NCI-H1694 (cell line): ENCODE data around the gene C6orf89.

Experiments
- DNase-seq: peaks from one replicate; lab custom pipeline; 2025; lab: John Stamatoyannopoulos, UW

The C6orf89 gene

DNA sequence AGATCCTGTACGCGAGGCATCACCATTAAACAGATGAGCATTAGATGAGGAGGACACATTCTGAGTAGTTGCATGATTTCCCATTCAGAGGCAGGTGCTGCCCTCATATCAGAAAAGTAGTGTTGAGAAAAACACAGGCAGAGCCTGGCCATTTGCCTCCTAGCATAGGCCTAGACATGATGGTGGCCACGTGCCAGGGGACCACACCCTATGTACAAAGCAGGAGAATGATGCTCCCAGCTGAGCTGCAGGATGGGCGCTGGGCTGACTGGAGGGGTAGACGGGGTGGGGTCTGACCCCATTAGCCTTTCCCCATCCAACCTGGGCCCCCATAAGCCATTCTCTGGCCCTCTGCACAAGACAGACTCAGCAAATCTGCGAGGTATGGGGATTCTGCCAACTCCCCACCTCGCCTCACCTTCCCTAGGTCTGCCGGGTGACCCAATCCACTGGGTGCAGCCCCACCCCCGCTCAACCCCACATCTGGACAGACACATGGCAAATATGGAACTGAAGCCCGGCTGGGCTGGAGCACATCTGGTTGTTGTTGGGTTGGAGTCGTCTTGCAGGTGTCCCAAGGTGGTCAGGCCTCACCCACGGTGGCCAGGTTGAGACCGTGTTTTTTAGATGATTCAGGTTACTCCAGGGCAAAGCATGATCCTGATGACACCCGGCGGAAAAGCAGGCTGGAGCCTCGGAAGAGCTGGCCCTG lies 82.7 kb downstream of the C6orf89 start:
- DNase-seq, result no peak

DNA sequence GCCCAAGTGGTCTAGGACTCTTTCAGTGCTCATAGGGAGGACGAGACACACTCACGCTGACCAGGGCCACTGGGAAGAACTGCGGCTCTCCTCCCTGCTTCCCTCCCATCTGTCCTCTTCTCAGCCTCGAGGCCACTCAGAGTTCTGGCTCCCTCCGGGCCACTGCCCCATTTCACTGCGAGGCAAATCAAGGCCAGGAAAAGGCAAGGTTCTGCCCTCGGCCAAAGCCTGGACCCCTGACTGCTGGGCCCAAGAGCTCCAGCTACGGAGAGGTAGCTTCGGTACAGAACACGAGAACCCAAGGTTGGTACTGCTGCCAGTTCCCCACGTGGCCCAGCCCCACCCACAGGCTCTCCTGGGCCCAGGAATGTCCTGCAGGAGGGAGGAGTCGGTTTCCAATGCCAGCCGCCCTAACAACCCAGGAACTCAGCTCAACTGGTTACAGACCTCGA lies 83.5 kb downstream of the C6orf89 start:
- DNase-seq, result no peak

DNA sequence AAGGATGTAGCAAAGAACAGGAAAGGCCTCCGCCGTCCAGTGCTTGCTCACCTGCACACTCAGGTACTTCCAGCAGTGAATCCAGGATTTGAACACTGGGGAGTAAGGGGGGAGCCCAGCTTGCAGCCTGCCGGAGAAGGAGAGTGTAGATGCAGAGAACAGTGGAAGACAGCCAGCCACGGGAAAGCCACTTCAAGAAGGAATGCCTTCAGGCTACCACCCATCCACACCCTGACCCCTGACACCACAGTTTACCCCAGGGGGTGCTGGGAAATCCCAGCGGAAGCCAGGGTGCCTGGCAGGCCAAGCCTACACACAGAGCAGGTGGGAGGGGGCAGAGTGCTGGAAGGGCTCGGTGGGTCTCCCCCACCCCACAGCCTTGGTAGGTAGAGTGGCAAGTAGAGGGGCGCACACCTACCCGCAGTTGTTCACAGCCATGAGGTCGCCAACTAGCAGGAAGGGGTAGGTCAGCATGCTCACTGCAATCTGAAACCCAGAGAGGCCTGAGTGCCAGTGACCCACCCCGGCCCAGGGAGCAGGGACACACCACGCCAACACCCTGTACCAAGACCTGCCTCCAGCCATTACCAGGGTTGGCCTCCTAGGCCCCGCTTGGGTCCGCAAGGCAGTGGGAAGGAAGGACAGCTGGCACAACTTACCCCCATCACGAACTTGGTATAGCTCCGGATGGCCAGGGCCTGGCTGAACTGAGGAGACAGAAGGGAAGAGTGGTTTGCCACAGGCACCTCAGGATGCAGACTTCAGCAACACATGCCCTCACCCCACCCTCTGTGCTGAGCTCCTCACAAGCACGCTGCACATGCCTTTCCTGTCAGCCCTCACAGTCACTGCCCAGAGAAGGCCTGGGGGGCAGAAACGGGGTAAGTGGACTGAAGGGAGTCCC lies 84.5 kb downstream of the C6orf89 start:
- no peak for DNase-seq

DNA sequence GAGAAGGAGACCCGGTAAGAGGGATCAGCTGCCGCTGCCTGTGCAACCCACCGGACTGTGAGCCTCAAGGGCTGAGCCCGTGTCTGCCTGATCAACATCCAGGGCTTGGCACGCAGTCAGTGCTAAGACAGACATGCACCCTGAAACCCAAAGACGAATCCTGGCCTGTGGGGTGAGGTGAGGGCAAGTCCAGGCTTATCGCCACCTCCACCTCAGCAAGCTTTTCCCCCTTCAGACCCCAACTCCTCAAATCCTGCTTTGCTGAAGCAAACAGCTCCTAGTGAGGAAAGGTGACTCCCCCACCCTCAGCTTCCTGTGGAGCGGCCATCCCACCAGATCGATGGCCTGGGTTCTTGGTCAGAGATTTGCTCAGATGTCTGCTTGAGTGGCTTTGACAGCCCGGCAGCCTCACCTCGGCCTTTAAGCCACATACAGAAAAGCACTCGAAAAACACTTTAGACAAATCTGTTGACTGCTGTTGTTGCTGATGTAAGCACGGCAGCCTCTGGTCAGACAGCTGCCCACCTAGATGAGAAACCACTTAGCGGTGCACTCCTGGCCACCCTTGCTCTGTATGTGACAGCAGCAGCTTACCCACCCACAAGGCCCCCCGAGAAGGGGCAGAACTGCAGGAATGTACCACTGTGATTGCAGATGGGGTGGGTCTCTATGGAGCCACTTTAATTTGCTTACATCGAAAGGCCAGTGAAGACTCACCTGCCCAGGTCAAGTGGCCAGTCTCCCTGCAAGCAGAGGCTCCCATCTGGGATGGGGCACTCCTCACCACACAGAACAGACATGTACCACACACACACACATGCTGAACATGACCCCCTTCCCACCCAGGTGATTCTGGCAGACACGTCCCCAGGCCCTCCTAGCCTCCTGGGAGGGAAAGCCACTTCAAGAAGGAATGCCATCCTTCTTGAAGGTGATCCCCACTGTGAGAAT lies 85.4 kb downstream of the C6orf89 start:
- DNase-seq, result no peak

DNA sequence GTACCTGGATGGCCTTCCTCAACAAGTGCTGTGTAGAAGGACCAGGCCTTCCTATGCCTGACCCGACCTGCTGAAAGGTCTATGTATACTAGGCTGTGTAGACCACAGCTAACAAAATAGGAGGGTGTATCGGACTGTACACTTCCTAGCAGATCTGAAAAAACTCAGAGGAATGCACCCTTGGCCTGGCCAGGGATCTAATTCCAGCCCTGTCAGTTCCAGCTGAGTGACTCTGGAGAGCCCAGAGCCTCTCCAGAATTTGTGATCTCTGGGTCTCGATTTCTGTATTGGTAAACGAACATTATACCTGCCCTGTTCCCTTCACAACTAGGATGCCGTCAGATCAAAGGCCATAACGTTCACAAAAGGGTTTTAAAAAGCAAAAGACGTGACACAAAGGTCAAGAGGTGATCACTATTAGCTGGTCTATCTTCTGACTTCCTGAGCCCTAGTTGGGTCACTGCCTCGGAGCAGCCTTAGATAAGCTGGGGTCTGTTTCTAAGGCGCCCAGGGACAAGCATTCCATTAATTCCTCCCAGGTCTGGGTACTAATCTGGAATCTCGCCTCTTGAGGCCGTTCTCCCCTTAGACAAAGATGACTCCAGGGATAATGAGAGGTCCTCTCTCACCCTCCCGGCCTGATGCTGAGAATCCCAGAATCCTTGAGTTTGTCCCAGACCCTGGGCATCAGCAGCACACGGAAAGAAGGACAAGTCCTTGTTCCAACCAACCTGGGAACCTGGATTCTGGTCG lies 86.3 kb downstream of the C6orf89 start:
- DNase-seq, result no peak

DNA sequence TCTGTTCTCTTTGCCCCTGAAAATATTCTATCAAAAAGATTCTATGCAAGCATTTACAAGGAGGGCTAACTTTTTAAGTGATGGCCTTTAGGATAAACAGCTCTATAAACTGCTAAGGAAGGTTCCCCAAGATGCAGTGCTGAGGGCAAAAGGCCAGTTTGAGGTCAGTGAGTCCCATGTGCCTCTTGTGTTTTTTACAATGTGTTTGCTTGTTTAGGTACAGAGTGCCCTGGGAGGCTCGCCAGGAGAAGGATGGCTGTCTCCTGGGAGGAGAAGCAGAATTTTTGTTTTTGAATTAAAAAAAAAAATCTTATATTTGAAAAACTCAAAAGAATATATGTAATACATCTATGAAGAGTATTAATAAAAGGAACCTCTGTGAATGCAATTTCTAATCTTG lies 87.4 kb downstream of the C6orf89 start:
- no peak for DNase-seq

DNA sequence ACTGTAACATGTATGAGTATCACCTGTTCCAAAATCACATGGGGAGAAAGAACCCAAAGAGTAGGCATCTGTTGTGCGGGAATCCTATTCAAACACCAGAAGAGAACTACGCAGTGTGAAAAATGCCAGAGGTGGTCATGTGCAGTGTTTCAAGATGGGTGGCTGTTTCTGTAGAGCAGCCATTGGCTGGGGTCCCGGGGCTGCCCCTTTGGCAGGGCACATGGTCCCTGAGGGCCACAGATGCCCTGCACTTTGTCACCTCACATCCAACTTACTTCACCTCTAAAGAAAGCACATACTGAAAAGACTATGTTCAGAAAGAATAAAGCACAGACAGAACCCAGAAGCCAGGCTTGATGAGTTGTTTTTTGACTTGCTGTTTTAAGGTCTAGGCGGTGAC lies 87.9 kb downstream of the C6orf89 start:
- no peak for DNase-seq

DNA sequence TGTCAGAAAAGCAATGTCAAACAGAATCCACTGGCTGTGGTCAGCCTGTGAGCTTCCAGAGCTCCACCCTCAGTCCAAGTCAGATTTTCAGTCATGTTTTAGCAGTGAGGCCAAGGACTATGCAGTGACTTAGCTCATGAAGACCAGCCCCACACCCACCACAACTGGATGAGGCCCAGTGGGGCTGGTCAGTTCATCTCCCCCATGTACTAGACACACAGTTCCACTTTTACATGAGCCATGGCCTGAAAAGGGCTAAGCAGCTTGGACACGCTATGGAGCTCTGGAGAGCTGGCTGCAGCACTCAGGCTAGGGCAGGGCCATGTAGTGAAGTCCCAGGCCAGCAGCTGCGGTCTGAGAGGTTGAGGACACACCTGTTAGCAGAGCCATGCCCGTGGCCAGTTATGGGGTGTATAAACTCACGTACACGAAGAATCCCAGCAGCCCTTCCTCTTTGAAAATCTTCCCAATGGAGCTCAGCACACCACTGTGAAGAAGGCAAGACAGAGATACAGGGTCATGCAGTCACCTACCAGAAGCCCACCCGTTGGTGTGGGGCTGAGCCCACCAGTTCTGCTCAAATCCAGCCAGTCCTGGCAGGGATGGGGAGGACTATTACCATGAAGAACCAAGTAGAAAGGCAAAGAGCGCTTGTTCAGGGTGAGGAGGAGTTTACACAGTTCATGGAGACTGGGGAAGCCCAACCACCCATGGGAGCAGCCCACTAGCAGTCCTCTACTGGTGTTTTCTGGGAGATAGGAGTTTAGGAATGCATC lies 89.7 kb downstream of the C6orf89 start:
- DNase-seq, result no peak

DNA sequence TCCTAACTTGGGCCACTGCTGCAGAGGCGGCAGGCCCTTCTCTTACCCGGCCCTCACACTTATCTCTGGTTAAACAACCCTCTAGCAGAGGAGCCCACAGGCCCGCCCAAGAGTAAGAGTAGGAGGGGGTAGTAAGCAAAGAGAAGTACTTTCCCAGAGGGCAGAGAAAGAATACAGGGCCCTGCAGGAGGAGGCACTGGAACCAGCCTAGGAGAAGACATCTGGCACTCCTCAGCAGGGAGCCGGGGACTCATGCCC lies 90.2 kb downstream of the C6orf89 start:
- DNase-seq, result no peak

DNA sequence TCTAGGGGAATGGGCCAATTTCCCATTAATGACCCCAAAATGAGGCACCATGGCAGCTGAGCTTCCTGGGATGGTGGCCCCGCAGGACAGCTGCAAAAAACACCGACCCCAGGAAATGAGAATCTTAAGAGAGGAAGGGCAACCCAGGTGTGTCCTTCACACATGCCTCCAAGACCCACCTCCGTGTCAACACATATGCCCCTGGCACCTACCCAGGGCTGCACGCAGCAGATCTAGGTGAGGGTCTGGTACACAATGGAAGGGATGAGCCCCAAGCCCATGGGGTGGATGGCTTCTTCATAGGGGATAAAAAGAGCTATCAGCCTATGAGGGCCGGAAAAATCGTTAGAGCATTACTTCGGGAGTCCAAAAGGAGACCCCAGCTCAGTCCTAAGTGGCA lies 90.8 kb downstream of the C6orf89 start:
- DNase-seq, result no peak

DNA sequence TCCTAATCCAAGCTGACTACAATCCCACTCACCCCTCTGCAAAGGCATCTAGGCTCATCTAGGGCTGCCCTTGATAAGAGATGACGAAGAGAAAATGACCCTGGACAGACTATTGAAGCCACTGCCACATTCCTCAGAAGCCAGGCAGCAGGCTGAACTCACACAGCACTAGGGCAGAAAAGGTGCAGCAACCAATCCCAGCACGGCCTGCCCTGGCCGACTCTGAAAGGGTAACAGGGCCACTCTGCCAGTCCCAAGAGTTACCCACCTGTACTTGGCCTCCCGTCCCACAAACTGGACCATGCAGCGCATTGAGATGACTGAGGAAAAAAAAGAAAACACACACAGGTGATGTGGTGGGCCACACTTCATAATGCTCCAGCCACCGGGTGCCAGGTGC lies 91.2 kb downstream of the C6orf89 start:
- DNase-seq, result no peak

DNA sequence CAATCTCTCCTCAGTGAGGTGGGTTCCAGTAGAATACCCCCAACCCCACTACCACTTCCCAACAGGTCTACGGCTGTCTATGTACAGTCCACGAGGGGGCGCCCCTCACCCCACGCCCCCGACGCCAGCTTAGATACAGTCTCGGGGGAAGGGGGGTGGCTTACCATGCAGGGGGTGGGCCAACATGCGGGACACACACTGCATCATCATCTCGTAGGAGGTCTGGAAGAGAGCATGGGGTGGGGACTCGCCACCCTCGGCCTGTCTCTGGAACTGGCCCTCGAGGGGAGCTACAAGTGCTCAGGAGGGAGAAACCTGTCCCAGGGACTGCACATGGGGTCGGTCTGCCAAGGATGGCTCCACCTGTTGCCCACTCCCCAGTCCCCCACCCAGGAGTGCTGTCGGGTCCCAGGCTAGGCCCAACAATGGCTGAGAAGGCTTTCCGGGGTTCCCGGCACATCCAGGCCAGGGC lies 91.8 kb downstream of the C6orf89 start:
- DNase-seq, result no peak
